Stimulated activated CD4-positive, alpha-beta T cell treated with anti-CD3 and anti-CD28 coated beads, TNF-alpha, amount 100 ng/mL, for 48 hours (primary cell): ENCODE measurements around the gene RNF4.
"Not testable (repeated sequence)": the region's sequence is repeated elsewhere in the genome, so short reads cannot be mapped to it uniquely, and the experiment has no call there.

Source experiments
- DNase-seq, 3 donors: peaks; one replicate each; pipeline ENCODE4 v3.0.0-alpha.2; 2020; ENCODE audit warnings: low read depth in 3 of 3

RNF4 gene

DNA sequence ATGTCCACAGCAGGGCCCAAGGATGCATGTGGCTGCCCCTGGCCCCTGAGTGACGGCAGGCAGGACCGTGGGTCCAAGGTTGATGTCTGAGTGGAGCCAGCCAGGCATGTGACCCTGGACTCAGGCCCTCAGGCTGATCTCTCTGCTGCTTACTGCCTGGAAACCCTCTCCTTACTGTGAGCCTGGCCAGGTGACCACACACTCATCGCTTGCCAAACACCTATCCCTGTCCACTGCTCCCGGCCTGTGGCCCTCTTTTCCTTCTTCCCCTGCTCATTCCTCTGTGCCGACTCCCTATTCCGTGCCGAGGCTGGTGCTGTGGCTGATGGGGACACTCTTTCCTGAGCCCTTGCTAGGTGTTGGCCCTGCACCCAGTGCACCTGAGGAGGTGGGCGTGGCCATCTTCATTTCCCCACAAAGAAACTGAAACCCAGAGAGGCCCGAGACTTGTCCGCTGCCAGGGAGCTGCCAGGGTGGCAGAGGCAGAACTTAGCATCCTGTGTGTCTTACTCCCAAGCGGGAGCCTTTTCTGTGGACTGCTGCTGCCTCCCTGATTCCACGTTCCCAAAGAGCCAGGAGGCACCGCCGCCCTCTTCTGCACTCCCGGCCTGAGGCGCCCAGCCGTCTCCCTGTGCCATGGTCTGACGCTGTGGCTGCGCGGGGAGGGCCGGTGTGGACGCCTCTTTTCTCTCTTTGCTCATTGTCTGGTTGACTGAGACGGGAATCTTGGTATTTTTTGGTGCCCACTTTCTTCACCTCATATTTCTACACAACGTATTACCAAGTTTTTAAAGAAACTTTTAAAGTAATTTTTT lies 11.2 kb upstream of the RNF4 start:
- no peak for DNase-seq

DNA sequence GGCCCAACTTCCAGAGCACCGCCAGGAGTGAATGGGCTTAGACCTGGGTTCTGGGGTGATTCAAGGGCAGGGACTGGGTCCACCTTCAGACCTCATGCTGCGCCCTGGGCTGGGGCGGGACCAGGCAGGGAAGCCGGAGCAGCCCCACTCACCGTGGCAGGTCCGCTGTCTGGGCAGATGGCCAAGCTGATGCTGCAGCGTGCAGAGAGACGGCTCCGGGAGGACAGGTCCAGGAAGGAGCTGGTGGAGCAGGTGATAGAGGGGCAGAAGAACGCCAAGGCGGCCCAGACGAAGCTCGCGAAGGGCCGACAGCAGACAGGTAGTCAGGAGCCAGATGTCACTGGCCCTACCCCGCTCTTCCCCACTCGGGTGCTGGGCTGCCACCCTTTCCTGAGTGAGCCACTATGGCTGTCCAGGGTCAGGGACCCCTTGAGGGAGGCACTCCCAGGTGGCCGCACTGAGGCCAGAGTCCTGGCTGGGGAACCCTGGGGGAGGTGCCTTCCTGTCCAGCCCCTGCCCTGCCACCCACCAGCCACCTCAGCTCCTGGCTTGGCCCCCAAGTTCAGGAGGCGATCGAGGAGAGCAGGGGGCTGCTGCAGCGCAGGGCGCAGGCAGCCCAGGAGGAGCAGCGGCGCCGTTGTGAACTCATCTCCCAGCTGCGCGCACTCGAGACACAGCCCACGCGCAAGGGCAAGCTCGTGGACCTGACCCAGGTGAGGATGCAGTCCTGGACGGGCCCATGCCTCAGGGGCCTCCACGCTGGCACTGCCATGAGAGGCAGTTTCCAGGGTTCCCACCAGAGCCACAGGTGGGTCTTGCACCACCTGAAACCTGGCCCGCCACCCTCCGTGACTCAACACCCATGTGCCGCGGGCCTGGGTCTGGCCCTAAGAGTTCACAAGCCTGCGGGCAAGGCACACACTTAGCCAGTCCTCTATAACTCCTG lies 10.1 kb upstream of the RNF4 start:
- no peak for DNase-seq

GRCh38 chr4:2459589-2460349 lies 9.1 kb upstream of the RNF4 start:
- DNase-seq, result no peak

GRCh38 chr4:2461246-2461960 lies 7.5 kb upstream of the RNF4 start:
- DNase-seq, result no peak

- DNase-seq, result peak in 2 of 3 donors; percentile 21 to 58
Measured at GRCh38 chr4:2462218-2462991, 6.5 kb upstream of the RNF4 start.

DNA sequence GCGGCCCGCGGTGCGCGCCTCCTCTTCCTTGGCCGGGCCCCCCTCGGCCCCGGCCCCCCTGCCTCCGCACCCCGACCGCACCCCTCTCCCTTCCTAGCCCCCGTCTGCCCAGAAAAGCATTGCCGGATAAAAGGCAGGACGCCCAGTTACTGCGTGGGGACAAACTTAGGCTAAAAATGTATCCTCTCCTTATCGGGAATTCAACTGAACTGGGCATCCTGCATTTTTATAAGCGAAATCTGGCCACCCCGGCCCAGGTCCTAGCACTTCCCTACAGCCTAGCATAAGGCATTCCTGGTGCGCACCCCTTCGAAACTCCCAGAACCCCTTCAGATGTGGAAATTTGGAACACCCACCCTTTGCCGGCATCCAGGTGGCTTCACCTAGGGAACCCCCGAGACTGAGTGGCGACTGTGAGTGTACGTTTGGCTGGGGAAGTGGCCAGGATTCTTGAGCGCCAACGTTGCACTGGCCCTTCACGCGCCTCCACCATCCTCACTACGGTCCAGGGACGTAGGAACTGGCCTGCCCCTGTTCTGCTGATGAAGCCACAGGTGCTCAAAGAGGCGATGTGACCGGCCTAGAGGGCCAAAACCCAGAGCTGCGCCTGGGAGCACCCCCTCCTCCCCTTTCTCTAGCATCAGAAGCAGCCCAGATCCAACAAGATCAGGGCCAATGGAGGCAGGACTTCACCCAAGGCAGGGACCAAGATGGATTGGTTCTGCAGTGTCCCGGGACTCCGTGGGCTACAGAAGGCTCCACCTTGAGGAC lies 5.7 kb upstream of the RNF4 start:
- no peak for DNase-seq

DNA sequence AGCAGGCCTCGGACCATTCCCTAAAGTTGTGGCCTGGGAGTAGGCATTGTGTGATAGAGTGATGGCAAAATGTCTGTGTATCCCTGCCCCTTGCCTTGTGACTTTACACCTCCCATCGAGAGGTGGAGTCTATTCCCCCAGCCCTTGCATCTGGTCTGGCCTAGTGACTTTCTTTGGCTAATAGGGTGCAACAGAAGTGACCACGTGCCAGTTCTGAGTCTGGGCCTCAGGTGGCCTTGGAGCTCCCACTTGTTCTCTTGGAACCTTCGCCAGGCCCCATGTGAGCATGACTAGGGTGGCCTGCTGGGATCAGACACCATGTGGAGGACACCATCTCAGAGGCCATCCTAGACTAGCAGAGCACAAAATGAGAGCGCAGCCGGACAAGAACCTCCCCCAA lies 3.9 kb upstream of the RNF4 start:
- no peak for DNase-seq

- not testable (repeated sequence) for DNase-seq
Measured at GRCh38 chr4:2465544-2465943, 3.4 kb upstream of the RNF4 start.

DNA sequence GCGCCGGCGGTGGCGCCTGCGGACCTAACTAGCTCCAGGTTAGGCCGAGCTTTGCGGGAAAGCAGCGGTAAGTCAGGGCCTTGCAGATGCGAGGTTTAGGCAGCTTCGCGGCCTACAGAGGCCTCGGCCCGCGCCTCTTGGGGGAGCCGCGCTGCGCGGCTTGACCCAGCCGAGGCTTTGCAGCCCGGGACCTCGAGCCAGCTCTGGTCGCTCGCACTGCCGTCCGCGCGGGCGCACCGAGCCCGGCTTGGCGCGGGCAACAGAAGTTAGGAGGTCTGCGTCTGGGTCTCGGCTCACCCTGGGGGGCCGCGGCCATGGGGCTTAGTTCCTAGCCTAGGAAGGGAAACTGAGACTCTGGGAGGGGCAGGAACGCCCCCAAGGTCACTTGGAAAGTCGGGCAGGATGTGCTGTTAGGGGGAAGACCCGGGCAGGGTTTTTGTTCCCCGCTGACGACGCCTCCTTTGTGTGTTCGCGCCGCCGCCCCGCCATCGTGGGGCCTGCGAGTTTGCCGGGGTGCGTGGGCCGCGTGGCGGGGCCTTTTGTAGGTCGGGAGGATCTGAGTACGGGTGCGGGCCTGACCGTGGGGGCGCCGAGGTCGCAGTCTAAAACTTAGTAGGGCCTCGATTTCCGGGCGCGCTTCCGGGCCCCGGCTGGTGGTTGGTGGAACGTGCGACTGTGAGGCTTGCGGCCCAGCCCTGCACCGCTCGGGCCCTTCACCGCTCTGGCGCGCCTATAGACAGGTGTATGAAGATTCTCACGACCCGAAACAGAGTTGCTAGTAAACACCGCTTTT lies 482 bp downstream of the RNF4 start:
- peak; percentile 53 to 63 (median 59) for DNase-seq

DNA sequence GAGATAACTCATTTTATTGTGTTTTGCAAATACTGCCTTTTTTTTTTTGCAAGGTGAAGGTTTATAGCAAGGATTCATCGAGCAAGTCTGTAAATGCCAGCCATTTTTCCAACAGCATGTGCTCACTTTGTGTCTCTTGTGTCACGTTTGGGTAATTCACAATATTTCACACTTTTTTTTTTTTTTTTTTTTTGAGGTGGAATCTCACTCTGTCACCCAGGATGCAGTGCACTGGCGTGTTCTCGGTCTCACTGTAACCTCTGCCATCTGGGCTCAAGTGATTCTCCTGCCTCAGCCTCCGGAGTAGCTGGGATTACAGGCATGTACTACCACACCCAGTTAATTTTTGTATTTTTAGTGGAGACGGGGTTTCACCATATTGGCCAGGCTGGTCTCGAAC lies 1.9 kb downstream of the RNF4 start:
- DNase-seq, result no peak

DNA sequence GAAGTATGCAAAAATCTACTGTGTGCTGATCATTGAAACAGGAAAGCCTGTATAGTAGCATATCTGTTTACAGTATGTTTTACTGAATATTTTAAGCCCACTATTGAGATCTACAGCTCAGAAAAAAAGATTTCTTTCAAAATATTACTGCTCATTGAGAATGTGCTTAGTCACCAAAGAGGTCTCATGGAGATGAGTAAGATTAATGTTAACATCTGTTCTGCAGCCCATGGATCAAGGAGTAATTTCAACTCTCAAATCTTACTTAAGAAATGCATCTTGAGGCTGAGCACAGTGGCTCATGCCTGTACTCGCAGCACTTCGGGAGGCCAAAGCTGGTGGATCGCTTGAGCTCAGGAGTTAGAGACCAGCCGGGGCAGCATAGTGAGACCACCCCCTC lies 3.3 kb downstream of the RNF4 start:
- no peak for DNase-seq

- DNase-seq, result no peak
Measured at GRCh38 chr4:2478229-2478628, 9.3 kb downstream of the RNF4 start.

- DNase-seq, result no peak
Measured at GRCh38 chr4:2480649-2481048, 11.7 kb downstream of the RNF4 start.

DNA sequence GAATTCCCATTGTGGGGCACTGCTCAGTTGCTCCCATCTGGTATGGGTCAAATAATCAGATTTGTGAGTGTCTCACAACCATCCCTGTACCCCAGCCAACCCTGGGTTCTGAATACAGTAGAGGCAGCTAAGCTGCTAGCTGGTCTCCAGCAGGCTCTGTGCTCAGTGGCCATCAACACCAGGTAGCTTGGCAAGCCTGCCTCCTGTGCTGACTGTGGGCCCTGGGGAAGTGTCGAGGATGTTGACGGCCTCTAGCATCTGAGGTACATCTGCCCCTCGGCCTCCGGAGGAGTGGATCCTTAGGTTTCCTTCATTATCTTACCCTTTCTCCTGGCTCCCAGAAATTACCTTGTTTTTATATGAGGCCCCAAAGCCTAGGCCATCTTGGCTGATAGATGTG lies 13.3 kb downstream of the RNF4 start:
- DNase-seq, result no peak

GRCh38 chr4:2482693-2483092 lies 13.8 kb downstream of the RNF4 start:
- no peak for DNase-seq

- DNase-seq, result no peak
Measured at GRCh38 chr4:2483237-2483636, 14.3 kb downstream of the RNF4 start.

DNA sequence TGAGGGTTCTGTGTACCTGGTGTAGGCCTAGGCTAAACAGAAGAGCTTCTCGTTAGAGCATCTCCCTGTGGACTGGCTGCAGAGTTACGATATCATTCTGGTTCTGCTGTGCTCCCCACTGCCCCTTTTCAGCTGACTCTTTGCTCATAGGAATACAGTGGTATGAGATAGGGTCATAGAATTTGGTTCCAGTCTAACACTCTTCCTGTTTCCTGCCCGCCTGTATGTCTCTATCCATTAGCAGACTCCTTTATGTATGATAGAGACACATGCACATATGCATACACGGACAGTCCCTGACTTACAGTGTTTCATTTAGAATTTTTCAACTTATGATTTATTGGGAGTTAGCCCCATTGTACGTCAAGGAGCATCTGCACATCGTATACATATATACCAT lies 15.3 kb downstream of the RNF4 start:
- DNase-seq, result no peak

- DNase-seq, result peak in 1 of 3 donors; percentile 19
Measured at GRCh38 chr4:2484993-2485392, 16.1 kb downstream of the RNF4 start.

DNA sequence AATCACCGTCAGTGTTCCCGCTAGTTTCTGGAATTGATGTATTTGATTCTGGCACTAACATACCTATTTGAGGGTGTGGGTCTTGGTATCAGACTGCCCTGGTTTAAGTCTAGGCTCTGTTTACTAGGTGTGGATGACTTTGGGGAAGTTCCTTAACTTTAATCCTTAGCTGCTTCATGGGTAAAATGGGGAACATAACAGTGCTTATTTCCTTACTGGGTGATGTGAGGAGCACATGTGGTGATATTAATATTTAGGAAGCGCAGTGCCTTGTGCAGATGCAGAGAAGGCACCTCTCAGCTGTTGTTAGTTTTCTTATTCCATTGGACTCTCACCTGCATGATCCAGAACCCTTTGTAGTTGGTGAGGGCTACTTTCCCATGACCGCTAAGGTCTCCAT lies 17.1 kb downstream of the RNF4 start:
- no peak for DNase-seq
